HG03565 (cell line): ENCODE results near the gene PRDM15.

Source experiments
- ATAC-seq: cut with Tn5 transposase; IDR thresholded peaks from one replicate; pipeline ENCODE4 v1.9.1; 2021; ENCODE audit warnings: mild to moderate bottlenecking, moderate library complexity; ENCODE audit not compliant: unreplicated experiment

The PRDM15 gene

DNA sequence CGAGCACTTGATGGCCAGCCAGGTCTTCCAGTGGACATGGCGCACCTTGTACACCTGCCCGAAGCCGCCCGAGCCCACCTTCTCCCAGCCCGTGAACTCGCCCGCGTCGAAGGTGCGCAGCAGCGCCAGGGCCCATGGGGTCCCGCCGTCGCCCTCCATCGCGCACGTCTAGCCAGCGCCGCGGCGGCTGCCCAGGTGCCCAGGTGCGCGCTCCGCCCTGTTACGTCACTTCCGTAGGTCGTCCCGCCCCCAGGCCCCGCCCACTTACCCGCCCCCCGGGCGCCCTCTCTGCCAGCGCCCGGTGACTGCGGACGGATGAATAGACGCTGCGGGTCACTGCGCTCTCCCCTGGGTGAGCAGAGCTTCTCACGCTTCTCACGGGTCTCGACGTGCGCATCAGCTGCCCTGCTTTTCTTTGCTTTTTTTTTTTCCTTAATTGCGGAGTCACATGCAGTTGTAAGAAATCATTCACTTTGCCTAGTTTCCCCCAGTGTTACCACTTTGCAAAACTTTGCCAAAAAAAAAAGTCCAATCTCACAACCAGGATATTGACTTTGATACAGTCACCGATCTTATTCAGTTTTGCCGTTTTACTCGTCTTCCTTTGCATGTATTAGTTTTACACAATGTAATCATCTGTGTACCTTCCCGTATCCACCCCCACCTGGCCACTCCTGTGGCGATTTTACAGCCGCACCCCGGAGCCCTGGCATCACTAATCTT, 112.1 kb downstream of the PRDM15 start, which contains the start of gene RIPK4:
Gene RIPK4, minus strand, starts transcription at position 170 of the 723 bp plus-strand sequence. Its CDS starts 11 bp downstream, at position 159.
- no peak for ATAC-seq

DNA sequence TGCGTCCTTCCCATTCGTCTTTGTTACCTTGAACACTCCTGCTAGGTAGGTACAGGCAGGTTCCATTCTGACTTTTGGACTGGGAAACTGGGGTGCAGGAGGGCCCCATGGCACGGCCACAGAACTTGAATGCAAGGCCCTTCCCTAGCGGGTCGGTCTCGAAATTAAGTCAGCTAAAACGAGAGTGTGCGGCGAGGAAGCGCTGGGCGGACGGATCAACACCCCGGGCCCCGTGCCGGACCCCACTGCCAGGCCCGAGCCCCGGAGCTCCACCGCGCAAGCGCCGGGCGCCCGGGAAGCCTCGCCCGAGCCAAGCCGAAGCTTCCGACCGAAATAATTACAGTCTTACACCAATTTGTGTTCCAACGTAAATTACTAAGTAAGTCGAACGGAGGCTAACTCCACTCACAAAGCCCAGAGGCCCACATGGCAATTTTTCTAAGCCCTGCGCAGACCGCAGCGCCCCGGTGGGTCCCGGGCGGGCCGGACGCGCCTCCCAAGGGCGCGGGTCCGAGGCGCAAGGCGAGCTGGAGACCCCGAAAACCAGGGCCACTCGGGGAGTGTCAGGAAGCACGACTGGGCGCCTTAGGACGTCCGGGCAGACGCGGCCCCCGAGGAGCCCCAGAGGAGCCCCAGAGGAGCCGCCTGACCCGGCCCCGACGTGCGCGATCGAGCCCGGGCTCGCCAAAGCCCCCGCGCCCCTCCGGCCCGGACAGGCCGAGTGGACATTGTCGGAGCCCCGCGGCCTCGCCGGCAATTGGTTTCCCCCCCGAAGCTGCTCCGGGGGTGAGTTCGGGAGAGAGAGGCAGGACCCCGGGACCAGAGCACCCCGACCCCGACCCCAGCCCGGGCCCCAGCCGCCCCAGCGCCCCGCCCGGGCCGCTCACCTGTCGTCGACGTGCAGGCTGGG, 112.9 kb downstream of the PRDM15 start:
- no peak for ATAC-seq

DNA sequence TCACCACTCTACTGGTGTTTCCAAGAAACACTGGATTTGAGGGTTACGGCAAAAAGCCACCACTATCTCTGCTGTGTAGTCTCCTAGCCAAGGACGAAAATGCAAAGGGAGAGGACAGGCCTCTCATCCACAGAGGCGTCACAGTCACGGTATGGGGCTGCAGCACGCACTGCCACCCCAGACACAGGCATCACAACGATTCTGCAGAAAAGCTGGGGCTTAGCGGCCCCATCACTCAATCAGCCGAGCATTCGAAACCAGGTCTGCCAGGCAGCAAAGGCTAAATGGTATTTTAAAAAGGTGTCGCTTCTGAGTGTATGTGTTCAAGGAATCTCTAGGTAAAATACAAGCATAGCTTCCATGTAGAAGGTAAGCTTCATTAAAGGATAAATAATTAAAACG, 113.7 kb downstream of the PRDM15 start:
- no peak for ATAC-seq

DNA sequence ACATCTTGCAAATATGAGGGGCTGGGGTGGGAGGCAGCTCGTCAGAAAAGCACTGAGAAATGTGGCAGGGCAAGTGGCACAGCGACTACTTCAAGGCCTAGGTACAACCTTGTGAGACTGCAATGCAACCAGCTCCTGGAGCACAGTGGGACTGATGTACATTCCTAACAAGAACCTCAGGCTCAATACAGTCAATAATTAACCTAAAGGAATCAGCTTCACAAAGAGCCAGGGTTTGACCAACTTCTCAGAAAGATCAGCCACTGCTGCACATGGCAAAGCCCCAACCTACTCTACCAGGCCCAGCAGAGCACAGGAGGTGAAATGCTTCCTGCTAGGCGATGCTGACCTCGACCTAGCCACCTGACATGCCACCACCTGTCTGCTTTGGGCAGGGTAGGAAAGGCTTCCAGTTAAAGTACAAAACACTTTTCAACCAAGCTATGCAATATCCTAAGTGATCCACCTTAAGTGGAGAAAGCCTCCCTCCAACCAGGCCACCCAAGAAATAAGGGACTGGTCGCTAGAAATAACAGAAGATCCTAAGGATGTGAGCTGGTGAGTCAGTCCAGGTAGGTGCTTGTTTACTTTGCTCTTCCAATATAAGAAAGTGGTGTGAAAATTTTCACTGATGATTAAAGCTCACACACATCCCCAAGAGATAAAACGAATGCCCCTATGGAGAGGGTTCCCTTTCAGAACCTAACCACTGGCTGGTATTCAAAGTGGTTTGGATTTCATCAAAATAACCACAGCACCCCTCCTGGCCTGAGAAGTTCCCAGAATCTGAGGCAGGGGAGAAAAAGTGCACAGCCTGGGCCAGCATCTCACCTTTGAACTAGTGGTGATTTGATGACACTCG, 114.4 kb downstream of the PRDM15 start:
- ATAC-seq: no peak

DNA sequence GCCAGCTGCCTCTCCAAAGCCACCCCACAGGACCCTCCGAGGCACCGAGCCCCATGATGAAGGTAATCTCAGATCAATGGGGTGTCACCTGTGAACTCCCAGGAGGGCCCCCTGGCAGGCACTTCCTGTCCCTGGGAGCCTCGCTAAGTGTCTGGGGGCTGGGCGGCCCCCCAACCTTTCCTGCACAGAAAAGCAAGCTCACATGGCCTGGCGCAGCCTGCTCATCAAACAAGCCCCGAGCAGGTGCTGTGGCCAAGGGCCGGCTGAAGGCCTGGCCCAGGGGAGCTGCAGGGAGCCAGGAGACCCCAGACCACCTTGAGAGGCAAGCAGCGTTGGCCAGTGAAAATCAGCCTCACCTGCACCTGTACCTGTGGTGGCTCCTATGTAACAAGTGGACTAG, 115.1 kb downstream of the PRDM15 start:
- ATAC-seq: no peak

DNA sequence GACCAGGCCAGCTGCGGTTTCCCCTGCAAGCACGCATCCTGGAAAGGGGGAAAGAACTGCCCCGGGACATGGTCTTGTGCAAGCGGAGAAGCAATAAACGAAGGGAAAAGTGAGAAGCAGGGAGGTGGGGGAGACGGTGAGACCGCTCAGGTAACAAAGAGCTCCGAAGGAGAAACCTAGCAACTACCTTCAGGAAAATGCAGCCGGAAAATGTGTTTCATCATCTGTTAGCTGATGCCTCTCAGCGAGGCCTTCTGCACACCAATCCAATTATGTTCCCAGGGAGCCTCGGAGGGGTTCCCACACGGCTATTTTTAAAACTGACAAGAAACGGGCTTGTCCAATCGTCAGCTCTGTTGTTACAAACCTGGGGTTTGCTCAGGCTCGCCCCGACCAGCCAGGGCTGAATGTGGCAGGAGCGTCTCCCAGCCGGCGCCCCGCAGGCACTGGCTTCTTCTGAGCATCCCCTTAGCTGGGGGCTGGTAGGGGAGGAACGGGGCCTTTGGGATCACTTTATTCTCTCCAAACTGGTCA, 115.7 kb downstream of the PRDM15 start:
- ATAC-seq: no peak

DNA sequence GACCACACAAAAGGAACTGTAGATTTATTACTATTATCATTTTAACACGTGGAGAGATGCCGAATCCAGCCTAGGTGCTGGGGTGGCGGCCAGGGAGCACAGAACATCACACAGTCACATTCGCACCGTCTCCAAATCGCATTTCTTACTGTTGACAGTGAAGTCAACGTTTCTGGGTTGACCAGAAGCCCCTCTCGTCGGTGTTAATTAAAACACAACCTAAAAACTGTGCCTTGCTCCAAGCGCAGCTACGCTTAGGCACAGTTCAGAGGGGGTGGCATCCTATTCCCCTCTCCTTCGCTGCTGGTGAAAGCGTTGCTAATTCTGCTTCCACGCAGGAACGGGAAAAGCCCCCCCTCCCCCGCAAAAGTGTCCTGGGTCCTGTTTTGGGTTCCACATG, 116.4 kb downstream of the PRDM15 start:
- ATAC-seq: no peak

DNA sequence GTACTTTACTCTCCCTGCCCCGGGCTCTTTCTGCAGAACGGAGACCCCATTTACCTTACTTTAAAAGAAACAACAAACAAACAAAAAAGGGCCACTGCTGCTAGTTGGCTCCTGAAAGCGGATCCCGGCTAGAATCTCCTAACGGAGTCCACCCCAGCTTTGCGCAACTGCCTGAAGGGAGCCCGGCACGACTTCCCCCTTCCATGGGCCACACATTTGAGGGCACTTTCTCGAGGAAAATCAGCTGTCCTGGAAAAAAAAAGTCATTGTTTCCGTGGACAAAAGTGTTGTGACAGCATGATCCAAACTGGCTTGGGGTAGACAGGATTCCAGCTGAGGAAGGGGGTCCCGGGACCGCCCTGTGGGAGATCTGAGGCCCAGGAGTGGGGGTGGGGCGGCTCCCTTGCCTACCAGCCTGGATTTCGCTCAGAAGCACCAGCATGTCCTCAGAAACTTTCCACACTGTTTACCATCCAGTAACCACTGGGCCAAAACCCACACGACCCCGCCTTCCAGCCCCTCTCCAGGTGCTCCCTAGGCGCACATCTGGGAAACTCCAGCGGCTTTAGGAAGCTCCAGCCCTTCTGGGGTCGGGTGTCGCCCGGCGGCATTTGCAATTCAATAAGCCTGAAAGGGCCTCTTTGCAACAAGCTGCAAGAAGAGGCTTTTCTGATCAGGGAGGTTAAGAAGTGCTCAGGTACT, 117.1 kb downstream of the PRDM15 start:
- no peak for ATAC-seq

DNA sequence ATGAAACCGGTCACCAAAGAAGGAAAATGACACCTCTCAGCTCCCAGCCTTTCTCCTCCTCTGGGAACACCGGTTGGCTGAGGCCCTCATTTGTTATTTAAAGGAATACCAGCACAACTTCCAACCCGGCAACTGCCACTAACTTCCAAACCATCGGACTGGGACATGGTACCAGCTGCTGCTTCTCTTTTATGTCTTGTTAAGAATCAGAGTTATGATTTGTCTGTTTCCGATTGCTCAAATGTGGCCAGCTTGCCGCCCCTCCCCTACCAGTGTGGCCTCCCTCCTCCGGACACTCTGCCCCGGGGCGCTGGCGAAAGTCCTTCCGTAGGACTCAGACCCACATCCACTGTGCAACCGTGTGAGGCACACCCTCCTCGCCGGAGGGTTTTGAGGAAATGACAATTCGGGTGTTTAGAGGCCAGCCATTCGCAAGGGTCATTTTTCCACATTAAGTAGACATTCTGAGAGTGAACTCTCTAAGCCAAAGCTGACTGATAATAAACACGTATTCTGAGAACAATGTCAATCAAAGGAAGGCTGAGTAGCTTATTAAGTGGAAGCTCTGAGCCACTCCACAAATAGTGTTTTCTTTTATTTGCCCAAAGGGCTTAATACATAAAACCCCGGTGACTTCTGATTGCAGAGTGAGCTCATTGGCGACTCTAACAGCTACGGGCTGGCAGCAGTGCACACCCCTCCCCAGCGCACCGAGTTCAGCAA, 117.8 kb downstream of the PRDM15 start:
- no peak for ATAC-seq

DNA sequence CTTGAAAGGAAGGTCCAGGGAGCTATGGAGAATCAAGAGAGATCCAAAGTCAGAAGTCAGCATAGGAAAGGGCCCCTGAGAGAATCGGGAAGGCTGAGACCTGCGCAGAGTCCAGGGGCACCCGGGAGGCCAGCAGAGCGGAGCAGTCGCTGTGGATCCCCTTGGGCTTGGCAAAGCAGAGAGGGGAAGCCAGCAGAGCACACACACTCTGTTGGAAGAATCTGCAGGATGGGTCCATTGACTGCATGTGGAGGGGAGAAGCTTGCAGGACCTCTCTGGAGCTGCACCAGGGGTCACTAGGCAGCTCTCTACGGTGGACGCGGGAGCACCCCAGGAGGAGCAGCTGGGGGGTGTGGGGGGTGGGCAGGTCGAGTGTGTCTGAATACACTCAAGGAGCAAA, 118.7 kb downstream of the PRDM15 start:
- ATAC-seq: no peak

DNA sequence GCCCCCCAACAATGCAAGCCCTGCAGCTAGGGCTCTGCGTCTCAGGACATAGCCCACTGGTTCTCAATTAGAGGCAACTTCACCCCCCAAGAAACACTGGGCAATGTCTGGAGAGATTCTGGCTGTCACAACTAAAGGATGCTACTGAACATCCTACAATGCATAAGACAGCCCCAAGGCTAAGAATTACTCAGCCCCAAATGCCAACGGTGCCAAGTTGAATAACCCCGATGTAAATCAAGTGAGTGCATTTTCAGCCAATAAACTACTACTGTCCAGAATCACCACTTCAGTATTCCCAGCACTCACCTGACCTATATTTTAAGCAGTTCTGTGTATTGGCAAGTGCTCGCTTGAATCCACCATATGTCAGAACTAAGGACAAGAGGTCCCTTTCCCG, 119.2 kb downstream of the PRDM15 start:
- ATAC-seq: no peak

DNA sequence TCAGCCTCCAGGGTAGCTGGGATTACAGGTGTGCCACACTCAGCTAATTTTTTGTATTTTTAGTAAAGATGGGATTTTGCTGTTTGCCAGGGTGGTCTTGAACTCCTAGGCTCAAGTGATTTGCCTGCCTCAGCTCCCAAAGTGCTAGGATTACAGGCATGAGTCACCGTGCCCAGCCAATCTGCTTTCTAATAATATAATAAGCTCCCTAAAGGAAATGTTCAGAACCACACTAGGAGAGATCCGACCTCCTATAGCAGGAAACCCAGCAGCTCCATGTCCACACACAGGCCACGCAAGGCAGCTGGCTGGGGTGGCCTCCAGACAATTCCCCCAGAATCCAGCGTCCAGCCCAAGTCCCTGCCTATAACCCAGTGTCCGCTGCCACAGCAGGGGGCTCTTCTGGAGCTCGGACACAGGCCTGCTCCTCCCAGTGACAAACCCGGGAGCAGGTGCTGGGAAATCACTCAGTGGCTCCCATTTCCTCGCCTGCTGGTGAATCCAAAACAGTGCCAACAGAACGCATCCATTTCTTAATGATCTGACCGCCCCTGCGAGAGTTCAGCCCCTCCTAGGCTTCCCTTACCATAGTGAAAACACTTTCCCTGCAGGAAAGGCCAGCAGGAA, 119.8 kb downstream of the PRDM15 start:
- no peak for ATAC-seq

DNA sequence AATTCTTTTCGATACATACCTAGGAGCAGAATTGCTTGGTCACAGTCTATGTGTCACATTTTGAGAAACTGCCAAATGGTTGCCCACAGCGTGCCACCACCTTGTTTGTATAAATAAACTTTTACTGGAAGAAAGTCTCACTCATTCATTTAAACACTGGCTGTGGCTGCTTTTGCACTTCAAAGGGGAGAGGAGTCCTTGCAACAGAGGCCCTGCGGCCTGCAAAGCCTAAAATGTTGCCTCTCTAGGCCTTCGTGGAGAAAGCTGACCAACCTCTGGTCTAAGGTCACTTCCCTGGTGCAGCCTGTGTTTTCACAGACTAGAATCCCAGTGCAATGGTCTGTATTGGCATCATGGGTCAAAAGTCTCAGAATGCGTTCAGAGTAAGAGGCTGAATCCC, 120.6 kb downstream of the PRDM15 start:
- ATAC-seq: no peak

DNA sequence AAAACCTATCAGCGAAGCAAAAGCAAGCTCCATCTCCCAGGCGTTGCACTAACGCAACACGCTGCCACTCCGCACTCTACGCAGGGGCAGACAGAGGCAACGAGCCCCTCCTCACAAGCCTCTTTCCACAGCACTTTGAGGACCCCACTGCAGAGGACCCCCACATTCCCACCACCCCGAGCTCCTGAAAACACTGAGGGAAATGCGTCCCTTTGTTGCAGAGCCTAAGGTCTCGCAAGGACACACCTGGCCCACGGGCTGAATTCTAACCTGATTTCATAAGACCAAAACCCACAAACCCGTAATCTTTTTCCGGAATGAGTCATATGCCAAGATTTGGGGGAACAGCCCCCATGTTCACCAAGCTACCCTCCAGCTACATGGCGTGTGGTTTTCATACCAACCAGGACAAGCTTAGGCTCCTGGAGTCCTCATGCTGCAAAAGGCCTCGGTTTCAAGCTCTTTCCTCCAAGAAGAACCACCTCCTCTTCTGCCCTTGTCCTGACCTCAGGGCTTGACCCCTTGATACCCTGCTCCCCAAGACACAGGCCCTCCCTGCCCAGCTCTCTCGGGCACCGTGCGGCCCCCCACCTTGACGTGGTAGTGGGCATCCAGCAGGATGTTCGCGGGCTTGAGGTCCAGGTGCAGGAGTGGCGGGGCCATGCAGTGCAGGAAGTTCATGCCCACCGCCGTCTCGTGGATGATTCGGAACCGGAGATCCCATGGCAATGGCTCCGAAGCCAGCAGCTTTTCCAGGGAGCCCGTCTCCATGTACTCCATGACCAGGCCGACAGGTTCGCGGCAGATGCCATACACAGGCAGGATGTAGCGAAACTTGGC, 123.0 kb downstream of the PRDM15 start:
- ATAC-seq: no peak

DNA sequence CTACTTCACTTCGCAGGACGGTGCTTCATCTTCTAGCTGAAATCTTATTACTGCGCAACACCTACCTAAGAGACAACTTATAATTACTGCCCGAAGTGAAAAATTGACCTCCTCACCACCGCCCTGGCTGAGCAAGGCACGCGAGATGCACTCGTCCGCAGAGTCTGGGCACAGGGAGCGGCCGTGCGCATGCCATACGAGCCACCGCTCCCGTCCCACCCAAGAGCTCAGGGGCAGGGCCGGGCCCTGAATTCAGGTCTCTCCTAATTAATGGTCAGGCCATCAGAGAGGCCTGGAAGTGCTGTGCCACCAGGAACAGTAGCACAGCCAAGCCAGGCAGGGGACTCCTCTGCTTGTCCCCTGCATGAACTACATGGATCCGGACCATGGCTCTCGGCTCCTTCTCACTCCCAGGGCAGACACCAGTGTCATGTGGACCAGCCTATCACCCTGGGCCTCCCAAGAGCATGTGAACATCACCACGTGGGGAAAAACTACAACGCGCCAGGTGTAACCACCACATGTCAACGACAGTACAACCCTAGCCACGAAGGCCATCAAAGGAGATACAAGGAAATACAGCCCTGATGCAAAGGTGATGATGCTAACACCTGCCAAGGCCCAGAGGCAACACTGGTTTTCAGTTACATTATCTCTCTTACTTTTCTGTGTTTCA, 123.7 kb downstream of the PRDM15 start:
- ATAC-seq: no peak

DNA sequence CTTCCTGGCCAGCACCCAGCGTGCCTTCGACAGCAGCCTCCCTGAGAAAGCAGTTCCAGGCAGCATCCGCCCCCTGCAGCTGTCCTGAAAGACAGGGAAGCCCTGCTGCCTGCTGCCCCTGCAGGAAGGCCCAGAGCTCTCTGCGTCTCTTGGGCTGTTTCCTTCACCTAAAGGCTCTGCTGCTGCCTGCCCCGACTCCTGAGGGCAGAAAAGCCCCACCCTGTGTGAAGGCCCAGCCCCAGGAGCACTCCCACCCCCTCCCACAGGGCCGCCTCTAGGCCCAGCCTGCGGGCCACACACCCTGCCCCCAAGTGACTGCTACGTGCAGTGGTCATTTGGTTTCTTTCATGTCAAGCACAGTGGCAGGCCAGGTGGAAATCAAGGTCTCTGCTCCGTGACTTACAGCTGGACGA, 124.7 kb downstream of the PRDM15 start:
- no peak for ATAC-seq

DNA sequence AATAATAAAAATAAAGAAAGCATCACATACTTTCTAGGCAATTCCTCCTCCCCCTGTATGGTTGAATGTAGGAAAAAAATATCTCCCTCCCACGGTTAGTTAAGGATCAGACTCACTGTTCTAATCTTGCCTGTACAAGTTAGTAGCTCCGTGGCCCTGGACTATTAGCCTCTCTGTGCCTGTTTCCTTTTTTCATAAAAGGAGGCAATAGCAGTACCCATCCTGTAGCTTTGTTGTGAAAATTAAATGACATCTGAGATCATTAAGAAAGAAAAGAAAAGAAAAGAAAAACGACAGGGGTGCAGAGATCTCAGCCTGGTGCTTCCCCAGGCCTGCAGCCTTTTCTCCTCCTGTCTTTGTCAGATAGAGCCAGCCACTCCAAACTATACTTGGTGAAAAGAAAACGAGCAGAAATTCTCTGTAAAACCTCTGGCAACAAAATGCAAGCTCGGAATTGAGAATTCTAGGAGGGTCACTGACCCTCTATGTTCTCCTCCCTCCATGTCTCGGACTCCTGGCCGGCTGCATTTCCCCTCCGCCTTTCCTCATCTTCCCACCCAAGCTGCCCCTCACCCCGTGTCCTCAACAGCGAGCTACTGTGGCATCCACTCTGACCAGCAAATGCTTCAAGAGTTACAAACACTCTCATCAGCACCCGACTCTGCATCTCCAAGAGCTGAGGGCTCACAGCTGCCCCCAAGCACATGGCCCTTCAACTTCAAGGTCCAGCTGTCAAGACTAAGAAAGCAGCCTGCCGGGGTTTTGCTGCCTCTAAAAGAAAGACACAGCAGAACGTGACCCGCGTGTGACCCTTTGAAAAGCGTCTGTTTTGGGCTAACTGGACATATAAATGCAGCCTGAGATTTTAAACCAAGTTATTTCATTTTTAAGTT, 125.9 kb downstream of the PRDM15 start:
- no peak for ATAC-seq
